ENCODE data around the gene PYM1. TPM values are rescaled to one million over a fixed set of nuclear protein-coding genes. Genes with fewer than 3 reads are reported as not detected.
"Not testable (repeated sequence)": the region's sequence is repeated elsewhere in the genome, so short reads cannot be mapped to it uniquely, and the experiment has no call there.

The PYM1 gene
- total RNA-seq, 4 donors from 2014 or later: 8.2 to 26.8 (median 21.9) TPM

GRCh38 chr12:55875704-55876467 lies 51.8 kb downstream of the PYM1 start:
- H3K4me1 ChIP-seq: no peaks in the 10 kb centered on the region
- H3K4me3 ChIP-seq: no peak overlapping the region
- H3K36me3 ChIP-seq: no peaks in the 10 kb centered on the region
- no peak overlapping the region for H3K27ac ChIP-seq
- TF ChIP-seq POLR2A (IDR thresholded peaks at IDR 0.05) (no peak), CTCF (IDR thresholded peaks at IDR 0.05) (no peak)
- intact Hi-C loops (cut with DNase I; ENCODE audit: low total_unique reads): no loop called here
- H3K27me3 ChIP-seq: no peaks in the 10 kb centered on the region
- H3K9me3 ChIP-seq: no peaks in the 10 kb centered on the region
- no peak for DNase-seq

- H3K9me3 ChIP-seq: no peaks in the 10 kb centered on the region
- H3K36me3 ChIP-seq: no peaks in the 10 kb centered on the region
- no peaks in the 10 kb centered on the region for H3K27me3 ChIP-seq
- DNase-seq: no peak
- H3K27ac ChIP-seq: no peak overlapping the region
- no peak for TF ChIP-seq CTCF (IDR thresholded peaks at IDR 0.05)
- TF ChIP-seq POLR2A (IDR thresholded peaks at IDR 0.05): no peak
- intact Hi-C loops (cut with DNase I; ENCODE audit: low total_unique reads): no loop called here
- H3K4me1 ChIP-seq: no peaks in the 10 kb centered on the region
- no peak overlapping the region for H3K4me3 ChIP-seq
Observed at GRCh38 chr12:55874443-55874842, 53.3 kb downstream of the PYM1 start.

GRCh38 chr12:55866454-55867004 lies 61.2 kb downstream of the PYM1 start:
- H3K36me3 ChIP-seq; intact Hi-C loops (cut with DNase I; ENCODE audit: low total_unique reads); H3K4me3 ChIP-seq; H3K27ac ChIP-seq; DNase-seq; H3K27me3 ChIP-seq; H3K4me1 ChIP-seq; H3K9me3 ChIP-seq: not testable (repeated sequence)

DNA sequence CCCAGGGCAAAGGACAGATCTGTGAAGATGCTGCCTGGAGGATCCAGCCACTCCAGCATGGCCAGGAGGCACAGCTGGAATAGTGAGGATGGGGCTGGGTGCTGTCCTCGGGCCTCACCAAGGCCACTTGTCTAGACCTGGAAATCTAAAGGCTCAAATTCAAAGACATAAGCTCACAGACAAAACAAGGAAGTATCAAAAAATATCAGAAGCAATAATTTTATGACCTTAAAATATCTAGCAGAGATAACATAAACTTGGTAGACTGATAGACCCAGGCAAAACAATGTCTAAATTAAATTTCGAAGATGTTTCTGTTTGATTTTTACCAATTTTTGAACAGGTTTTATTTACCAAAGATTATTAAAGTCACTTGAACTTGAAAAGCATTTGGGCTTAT lies 62.4 kb downstream of the PYM1 start:
- H3K36me3 ChIP-seq: no peaks in the 10 kb centered on the region
- H3K27me3 ChIP-seq: no peaks in the 10 kb centered on the region
- H3K27ac ChIP-seq: no peak overlapping the region
- no peaks in the 10 kb centered on the region for H3K4me1 ChIP-seq
- H3K9me3 ChIP-seq: peaks cover 0 to 9% of the 10 kb centered on the region in 2 donors
- TF ChIP-seq CTCF (IDR thresholded peaks at IDR 0.05) (no peak), POLR2A (IDR thresholded peaks at IDR 0.05) (no peak)
- no peak for DNase-seq
- no peak overlapping the region for H3K4me3 ChIP-seq
- intact Hi-C loops (cut with DNase I; ENCODE audit: low total_unique reads): no loop called here

DNA sequence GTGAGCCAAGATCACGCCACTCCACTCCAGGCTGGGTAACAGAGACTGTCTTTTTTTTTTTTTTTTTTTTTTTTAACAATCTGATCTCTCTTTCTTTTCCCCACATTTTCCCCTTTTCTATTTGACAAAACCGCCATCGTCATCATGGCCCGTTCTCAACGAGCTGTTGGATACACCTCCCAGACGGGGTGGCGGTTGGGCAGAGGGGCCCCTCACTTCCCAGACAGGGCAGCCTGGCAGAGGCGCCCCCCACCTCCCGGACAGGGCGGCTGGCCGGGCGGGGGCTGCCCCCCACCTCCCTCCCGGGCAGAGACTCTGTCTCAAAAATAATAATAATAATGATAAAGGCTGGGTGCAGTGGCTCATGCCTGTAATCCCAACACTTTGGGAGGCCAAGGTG lies 64.8 kb downstream of the PYM1 start:
- H3K4me1 ChIP-seq; intact Hi-C loops (cut with DNase I; ENCODE audit: low total_unique reads); H3K36me3 ChIP-seq; H3K27me3 ChIP-seq; H3K27ac ChIP-seq; H3K4me3 ChIP-seq; DNase-seq; H3K9me3 ChIP-seq: not testable (repeated sequence)

- Histone ChIP-seq H3K27me3 (no peaks in the 10 kb centered on the region), H3K36me3 (no peaks in the 10 kb centered on the region), H3K9me3 (peaks cover 0 to 9% of the 10 kb centered on the region in 2 donors), H3K4me3 (no peak overlapping the region), H3K4me1 (no peaks in the 10 kb centered on the region), H3K27ac (no peak overlapping the region)
- intact Hi-C loops (cut with DNase I; ENCODE audit: low total_unique reads): no loop called here
- no peak for TF ChIP-seq POLR2A (IDR thresholded peaks at IDR 0.05)
- TF ChIP-seq CTCF (IDR thresholded peaks at IDR 0.05): no peak
- no peak for DNase-seq
Observed at GRCh38 chr12:55862286-55862685, 65.4 kb downstream of the PYM1 start.
